BLaER1 treated with 17β-estradiol and CSF1 and Interleukin-3, amounts not matched to agents 10 nM and 100 nM (cell line): ENCODE results near the gene GTF3C1.
"Not testable (repeated sequence)": the region's sequence is repeated elsewhere in the genome, so short reads cannot be mapped to it uniquely, and the experiment has no call there.

Experiments used
- H3K27ac ChIP-seq, 11 experiments: shearing (Covaris generic); formaldehyde crosslinking; 2 replicates each; pipeline ENCODE4 v1.8.1; 2022
- H3K27me3 ChIP-seq, 11 experiments: shearing (Covaris generic); formaldehyde crosslinking; 2 replicates each; pipeline ENCODE4 v1.8.1; 2022
- H3K36me3 ChIP-seq, 11 experiments: shearing (Covaris generic); formaldehyde crosslinking; 2 replicates each; pipeline ENCODE4 v1.8.1; 2022
- H3K4me1 ChIP-seq, 10 experiments: shearing (Covaris generic); formaldehyde crosslinking; 2 replicates each; pipeline ENCODE4 v1.8.1; 2022
- H3K4me2 ChIP-seq, 11 experiments: shearing (Covaris generic); formaldehyde crosslinking; 2 replicates each; pipeline ENCODE4 v1.8.1; 2022
- H3K4me3 ChIP-seq, 10 experiments: shearing (Covaris generic); formaldehyde crosslinking; 2 replicates each; pipeline ENCODE4 v1.8.1; 2022
- H3K9ac ChIP-seq, 11 experiments: shearing (Covaris generic); formaldehyde crosslinking; 2 replicates each; pipeline ENCODE4 v1.8.1; 2022
- H3K9me3 ChIP-seq, 11 experiments: shearing (Covaris generic); formaldehyde crosslinking; replicated peaks in 1 of 11; 2 replicates each; pipeline ENCODE4 v1.8.1; 2022
- H4K20me1 ChIP-seq, 11 experiments: shearing (Covaris generic); formaldehyde crosslinking; 2 replicates each; pipeline ENCODE4 v1.8.1; 2022
- Cebpa-rat ChIP-seq, 11 experiments: shearing (Covaris generic); IDR thresholded peaks; 2 replicates each; pipeline ENCODE4 v1.8.1; 2022

Gene GTF3C1

GRCh38 chr16:27441998-27442397 is 107.7 kb downstream of the GTF3C1 start:
- TF ChIP-seq Cebpa-rat (IDR thresholded peaks at IDR 0.05) = no peak
- H3K36me3 ChIP-seq = peaks cover 44 to 99% (median 56%) of the 10 kb centered on the region in 11 experiments

GRCh38 chr16:27441276-27441675 is 108.4 kb downstream of the GTF3C1 start:
- no peak overlapping the region for H3K9ac ChIP-seq
- H4K20me1 ChIP-seq = peaks cover 0 to 81% (median 0%) of the 10 kb centered on the region in 11 experiments; a peak in 6 of 22 replicates
- no peak for TF ChIP-seq Cebpa-rat (IDR thresholded peaks at IDR 0.05)
- H3K27ac ChIP-seq = no peak overlapping the region
- H3K4me2 ChIP-seq = no peak overlapping the region
- H3K27me3 ChIP-seq = no peaks in the 10 kb centered on the region
- peaks cover 43 to 99% (median 55%) of the 10 kb centered on the region in 11 experiments for H3K36me3 ChIP-seq
- H3K4me1 ChIP-seq = peaks cover 0 to 26% (median 18%) of the 10 kb centered on the region in 10 experiments; a peak in 17 of 20 replicates
- no peak overlapping the region for H3K4me3 ChIP-seq
- H3K9me3 ChIP-seq = peaks cover 14 to 37% (median 18%) of the 10 kb centered on the region in 11 experiments

More at GRCh38 chr16:27441998-27442397, 107.7 kb downstream of the GTF3C1 start:
- H3K4me2 ChIP-seq = no peak overlapping the region
- H4K20me1 ChIP-seq = peaks cover 0 to 79% (median 0%) of the 10 kb centered on the region in 11 experiments; a peak in 6 of 22 replicates
- no peak overlapping the region for H3K27ac ChIP-seq
- no peaks in the 10 kb centered on the region for H3K27me3 ChIP-seq
- H3K9ac ChIP-seq = no peak overlapping the region
- no peak overlapping the region for H3K4me3 ChIP-seq
- H3K9me3 ChIP-seq = peaks cover 15 to 44% (median 20%) of the 10 kb centered on the region in 11 experiments
- H3K4me1 ChIP-seq = peaks cover 0 to 33% (median 25%) of the 10 kb centered on the region in 10 experiments; a peak in 17 of 20 replicates

- Histone ChIP-seq H3K4me3 (no peak overlapping the region), H3K4me1 (peaks cover 1 to 30% (median 24%) of the 10 kb centered on the region in 10 experiments; a peak in 19 of 20 replicates), H3K9me3 (peaks cover 8 to 19% (median 11%) of the 10 kb centered on the region in 11 experiments), H4K20me1 (peaks cover 0 to 79% (median 0%) of the 10 kb centered on the region in 11 experiments; a peak in 6 of 22 replicates), H3K27ac (peak overlapping the region in 1 of 11 experiments; percentile 25; a peak in 1 of 22 replicates), H3K4me2 (peak overlapping the region in 8 of 11 experiments; percentile 8 to 64 (median 50); a peak in 13 of 22 replicates), H3K27me3 (no peaks in the 10 kb centered on the region), H3K9ac (0 out of 22 replicates have a peak overlapping the region, but pooled peaks of 1 of the 11 experiments have one; percentile 4), H3K36me3 (peaks cover 31 to 99% (median 52%) of the 10 kb centered on the region in 11 experiments)
- no peak for TF ChIP-seq Cebpa-rat (IDR thresholded peaks at IDR 0.05)
These were observed 110.3 kb downstream of the GTF3C1 start for GRCh38 chr16:27439271-27440018.

- peaks cover 0 to 4% (median 0%) of the 10 kb centered on the region in 11 experiments; a peak in 7 of 22 replicates for H3K9me3 ChIP-seq
- H3K36me3 ChIP-seq = peaks cover 18 to 96% (median 42%) of the 10 kb centered on the region in 11 experiments; a peak in 20 of 22 replicates
- no peak for TF ChIP-seq Cebpa-rat (IDR thresholded peaks at IDR 0.05)
- no peaks in the 10 kb centered on the region for H3K27me3 ChIP-seq
- peaks cover 16 to 45% (median 39%) of the 10 kb centered on the region in 10 experiments for H3K4me1 ChIP-seq
- peaks cover 0 to 83% (median 0%) of the 10 kb centered on the region in 11 experiments; a peak in 6 of 22 replicates for H4K20me1 ChIP-seq
- 0 out of 22 replicates have a peak overlapping the region, but pooled peaks of 2 of the 11 experiments have one; percentile 47 to 52 for H3K4me2 ChIP-seq
- H3K4me3 ChIP-seq = no peak overlapping the region
- 0 out of 22 replicates have a peak overlapping the region, but pooled peaks of 1 of the 11 experiments have one; percentile 12 for H3K27ac ChIP-seq
- H3K9ac ChIP-seq = peak overlapping the region in 3 of 11 experiments; percentile 20 to 45 (median 38); a peak in 2 of 22 replicates
These were observed 111.8 kb downstream of the GTF3C1 start for GRCh38 chr16:27437946-27438345.

GRCh38 chr16:27436921-27437650 is 112.6 kb downstream of the GTF3C1 start:
- no peak overlapping the region for H3K4me3 ChIP-seq
- H3K9me3 ChIP-seq = no peaks in the 10 kb centered on the region
- H3K27ac ChIP-seq = no peak overlapping the region
- TF ChIP-seq Cebpa-rat (IDR thresholded peaks at IDR 0.05) = no peak
- no peaks in the 10 kb centered on the region for H3K27me3 ChIP-seq
- H3K4me2 ChIP-seq = 0 out of 22 replicates have a peak overlapping the region, but pooled peaks of 1 of the 11 experiments have one; percentile 3
- peaks cover 25 to 54% (median 48%) of the 10 kb centered on the region in 10 experiments for H3K4me1 ChIP-seq
- H3K36me3 ChIP-seq = peaks cover 13 to 91% (median 37%) of the 10 kb centered on the region in 11 experiments; a peak in 20 of 22 replicates
- H3K9ac ChIP-seq = 0 out of 22 replicates have a peak overlapping the region, but pooled peaks of 1 of the 11 experiments have one; percentile 37
- H4K20me1 ChIP-seq = peaks cover 0 to 82% (median 0%) of the 10 kb centered on the region in 11 experiments; a peak in 6 of 22 replicates

GRCh38 chr16:27436065-27436464 is 113.6 kb downstream of the GTF3C1 start:
- Histone ChIP-seq H3K4me3 (no peak overlapping the region), H3K36me3 (peaks cover 6 to 86% (median 37%) of the 10 kb centered on the region in 11 experiments; a peak in 20 of 22 replicates), H3K4me2 (no peak overlapping the region), H3K4me1 (peaks cover 35 to 64% (median 58%) of the 10 kb centered on the region in 10 experiments), H3K27me3 (no peaks in the 10 kb centered on the region), H3K27ac (no peak overlapping the region), H3K9ac (no peak overlapping the region), H4K20me1 (peaks cover 0 to 72% (median 0%) of the 10 kb centered on the region in 11 experiments; a peak in 6 of 22 replicates), H3K9me3 (no peaks in the 10 kb centered on the region)
- TF ChIP-seq Cebpa-rat (IDR thresholded peaks at IDR 0.05) = no peak

- Histone ChIP-seq H3K4me1 (peaks cover 44 to 71% (median 67%) of the 10 kb centered on the region in 10 experiments), H3K36me3 (peaks cover under 1 to 79% (median 37%) of the 10 kb centered on the region in 11 experiments; a peak in 20 of 22 replicates), H3K27ac (peak overlapping the region in 1 of 11 experiments; percentile 79; a peak in 1 of 22 replicates), H4K20me1 (peaks cover 0 to 65% (median 0%) of the 10 kb centered on the region in 11 experiments; a peak in 6 of 22 replicates), H3K4me2 (peak overlapping the region in 3 of 11 experiments; percentile 82 to 83 (median 83); a peak in 2 of 22 replicates)
- not testable (repeated sequence) for H3K27me3 ChIP-seq, H3K4me3 ChIP-seq, H3K9ac ChIP-seq, H3K9me3 ChIP-seq
These were observed 114.6 kb downstream of the GTF3C1 start for GRCh38 chr16:27435146-27435545.
